ENCODE results near the gene TPH2.

The TPH2 gene

DNA sequence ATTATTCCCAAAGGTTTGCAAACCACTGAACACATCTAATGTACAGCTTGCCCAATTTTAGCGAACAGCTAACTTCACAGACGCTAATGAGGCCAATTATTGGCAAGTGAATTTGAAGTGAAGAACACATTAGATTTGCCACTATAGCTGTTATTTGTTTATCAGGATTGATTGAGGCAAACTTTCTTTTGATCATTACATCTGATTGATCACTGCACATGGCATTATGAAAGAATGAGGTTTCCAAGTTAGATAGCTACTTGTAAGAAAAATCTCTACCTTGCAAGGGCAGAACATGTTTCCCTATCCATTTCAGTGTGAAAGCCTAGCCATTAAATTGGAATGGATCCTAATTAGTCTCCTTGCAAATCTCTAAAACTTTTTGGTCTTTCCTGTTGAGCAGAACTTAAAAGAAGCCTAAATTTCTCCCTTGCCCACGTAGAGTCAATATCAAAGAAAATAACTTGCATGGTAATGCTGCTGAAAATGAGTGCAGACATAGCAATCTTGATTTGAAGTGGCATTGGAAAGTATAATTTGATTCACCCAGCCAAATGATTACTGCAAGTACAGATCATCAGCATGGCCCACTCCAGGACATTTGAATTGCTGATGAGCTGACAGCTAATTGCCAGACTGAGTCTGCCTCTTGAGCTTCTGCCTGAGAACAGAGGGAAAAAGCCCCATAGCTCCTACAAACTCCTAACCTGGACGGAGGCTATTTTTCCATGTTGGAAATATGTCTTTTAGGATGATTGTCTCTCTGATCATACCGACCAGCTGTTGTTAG lies 98.6 kb downstream of the TPH2 start:
- no peak for DNase-seq

DNA sequence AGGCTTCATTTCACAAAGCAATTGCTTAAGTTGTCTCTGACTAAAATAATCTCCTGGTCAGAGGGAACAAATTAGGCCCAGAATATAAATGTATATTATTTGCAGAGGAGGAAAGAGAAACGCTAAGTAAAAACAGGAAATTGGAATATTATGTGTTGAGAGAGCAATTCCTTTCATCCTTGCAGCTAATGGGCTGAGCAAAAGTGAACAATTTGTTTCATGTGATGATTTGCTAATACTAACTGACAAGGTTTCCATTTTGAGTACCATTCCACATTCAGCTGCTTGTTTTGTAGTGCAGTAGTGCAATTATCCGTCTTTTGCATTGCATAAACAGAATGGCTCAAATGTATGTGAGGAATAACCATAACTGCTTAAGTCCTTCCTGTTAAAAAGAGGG lies 103.2 kb downstream of the TPH2 start:
- no peak for DNase-seq

DNA sequence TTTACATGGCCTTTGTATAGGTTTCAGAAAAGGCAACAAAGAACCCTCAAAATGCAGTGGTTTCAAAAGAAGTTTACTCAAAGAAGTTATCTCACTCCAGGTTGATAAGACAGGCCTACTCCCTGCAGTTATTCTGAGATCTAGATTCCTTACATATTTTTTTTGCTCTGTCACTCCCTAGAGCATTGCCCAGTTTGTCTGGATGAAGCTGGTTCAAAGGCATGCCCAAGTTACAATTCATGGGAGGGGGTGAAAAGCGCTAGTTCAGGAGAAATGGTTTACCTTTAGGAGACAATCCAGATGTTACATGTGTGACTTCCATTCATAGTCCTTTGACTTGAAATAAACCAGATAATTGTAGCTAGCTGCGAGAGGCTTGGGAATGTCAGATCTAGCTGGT lies 115.0 kb downstream of the TPH2 start:
- no peak for DNase-seq

DNA sequence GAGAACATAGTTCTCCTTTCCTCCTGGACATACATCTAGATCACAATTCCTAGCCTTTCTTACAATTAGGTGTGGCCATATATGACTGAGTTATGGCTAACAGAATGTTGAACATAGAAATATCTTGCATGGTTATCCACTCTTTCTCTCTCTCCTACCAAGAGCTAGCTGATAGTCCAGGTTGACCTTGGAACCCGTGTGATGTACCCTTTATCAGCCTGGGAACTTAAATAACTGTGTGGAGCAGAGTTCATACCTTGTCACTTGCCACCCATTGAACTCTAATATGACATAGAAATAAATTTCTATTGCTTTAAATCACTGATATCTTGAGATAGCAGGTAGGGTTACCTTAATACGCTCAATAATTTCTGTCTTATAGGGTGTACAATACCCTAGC lies 115.9 kb downstream of the TPH2 start:
- no peak for DNase-seq

DNA sequence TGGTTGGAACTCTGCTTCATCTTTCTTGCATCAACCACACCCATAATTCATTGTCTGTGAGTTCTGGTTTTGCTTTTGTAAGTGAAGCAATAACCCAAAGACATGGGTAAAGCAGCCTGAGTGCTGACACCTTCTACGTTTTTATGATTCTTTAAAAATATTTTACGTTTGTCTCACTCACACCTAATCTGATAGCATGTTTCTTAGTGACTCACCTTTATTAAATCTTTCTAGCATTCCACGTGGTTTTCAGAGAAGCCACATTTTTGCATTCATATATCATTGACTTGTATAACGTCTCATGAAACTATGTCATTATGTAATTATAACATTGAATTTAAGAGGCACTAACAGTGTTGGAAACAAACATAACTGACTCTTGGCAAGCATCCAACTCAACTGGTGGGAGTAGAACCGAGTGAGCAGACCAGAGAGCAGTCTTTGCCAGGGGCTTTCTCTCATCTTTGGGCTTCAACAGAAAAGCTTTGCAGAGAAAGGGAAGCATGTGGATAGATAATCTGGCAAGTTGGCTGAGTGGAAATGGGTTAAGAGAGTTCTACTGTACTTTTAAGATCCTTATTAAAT lies 118.8 kb downstream of the TPH2 start:
- DNase-seq, result peak; percentile 87 to 93

DNA sequence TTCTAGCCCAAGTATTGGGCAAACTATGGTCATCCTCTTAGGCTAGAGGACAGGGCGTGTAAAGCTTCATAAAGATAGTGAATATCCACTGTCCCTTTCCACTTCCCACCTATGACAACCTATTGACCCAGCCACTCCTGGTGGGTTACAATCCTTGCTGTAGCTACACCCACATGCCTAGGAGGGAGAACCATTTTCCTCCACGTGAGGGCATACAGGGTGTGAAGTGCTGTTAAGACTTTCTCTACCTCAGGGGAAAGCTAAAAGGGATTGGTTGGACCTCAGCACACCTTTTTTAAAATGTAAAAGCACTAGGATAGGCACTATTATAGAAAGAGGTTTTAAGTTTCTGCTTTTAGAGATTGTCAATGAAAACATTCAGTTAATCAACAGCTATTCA lies 124.4 kb downstream of the TPH2 start:
- no peak for DNase-seq

DNA sequence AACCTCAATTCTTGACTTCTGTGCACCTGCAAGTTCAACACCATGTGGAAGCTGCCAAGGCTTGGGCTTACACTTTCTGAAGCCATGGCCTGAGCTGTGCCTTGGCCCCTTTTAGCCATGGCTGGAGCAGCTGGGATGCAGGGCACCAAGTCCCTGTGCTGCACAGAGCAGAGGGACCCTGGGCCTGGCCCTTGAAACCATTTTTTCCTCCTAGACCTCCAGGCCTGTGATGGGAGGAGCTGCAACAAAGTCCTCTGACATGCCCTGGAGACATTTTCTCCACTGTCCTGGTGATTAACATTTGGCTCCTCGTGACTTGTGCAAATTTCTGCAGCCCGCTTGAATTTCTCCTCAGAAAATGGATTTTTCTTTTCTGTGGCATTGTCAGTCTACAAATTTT lies 132.4 kb downstream of the TPH2 start:
- DNase-seq, result no peak

DNA sequence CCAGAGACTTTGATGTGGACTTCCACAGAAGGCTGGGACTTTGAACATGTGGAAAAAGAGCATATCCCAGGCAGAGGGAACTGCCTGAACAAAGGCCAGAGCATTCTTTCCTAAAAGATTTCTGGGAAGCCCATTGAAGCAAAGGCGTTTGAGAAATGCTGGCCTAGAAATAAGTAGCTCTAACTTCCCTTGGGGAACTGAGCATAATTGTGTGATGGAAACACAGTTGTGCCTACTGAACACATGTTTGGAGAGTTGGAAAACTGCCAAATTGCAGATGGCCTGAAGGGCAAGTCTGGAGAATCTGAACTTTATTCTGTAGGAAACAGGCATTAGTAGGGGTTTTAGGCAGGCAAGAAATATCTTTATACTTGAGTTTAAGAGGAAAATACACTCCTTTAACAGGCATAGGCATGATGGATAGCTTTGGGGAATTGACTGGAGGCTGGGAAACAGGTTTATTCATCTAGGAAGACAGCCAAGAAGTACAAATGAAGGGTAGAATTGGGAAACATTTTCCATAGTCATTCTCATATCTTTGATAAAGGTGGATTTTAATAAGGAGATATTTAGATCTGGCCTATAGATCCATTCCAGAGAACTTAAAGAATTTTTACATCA lies 134.1 kb downstream of the TPH2 start:
- peak in 1 of 2 experiments; percentile 12 for DNase-seq

DNA sequence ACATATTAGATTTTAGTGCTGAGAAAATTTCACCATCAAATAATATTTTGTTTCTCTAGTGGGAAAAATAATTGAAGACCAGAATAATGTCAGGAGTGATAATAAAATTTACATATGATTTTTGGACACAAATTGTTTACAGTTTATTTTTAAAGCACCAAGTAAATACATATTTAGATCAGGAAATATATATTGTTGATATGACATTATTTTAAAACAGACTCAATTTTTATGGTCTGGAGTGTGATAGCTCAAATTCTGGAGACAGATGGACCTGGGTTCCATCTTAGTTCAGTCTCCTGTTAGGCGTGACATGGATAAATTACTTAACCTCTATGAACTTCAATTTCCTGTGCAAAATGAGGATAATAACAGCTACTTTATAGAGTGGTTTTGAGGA lies 135.4 kb downstream of the TPH2 start:
- DNase-seq, result peak in 1 of 2 experiments; percentile 41

DNA sequence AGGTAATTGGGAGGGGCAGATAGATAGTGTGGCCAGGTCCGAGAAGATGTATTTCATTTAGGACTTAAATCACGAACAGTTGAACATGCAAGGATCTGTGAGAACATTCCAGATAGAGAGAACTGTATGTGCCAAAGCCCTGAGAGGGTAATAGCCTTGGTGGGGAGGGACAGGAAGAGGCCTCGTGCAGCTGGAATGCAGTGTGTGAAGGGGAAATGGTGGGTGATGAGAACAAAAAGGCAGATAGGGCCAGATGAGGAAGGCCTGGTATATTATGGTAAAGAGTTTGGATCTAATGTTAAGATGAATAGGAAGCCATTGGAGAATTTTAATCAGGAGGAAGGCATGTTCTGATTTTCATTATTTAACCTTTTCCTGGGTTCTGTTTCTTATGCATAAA lies 136.3 kb downstream of the TPH2 start:
- DNase-seq, result no peak

DNA sequence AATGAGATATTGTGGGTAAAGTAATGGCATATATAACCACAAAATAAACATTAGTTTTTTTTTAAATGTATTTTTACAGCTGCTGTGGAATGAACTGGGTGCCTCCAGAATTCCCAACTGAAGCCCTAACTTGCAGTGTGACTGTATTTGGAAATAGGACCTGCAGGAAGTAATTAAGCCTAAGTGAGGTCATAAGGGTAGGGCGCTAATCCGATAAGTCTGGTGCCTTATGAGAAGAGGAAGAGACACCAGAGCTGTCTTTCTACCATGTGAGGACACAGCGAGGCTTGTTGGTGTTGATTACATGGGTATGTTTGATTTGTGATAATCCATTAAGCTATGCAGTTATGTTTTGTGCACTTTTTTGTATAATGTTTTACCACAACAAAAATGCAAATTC lies 136.8 kb downstream of the TPH2 start:
- DNase-seq, result peak in 1 of 2 experiments; percentile 13

DNA sequence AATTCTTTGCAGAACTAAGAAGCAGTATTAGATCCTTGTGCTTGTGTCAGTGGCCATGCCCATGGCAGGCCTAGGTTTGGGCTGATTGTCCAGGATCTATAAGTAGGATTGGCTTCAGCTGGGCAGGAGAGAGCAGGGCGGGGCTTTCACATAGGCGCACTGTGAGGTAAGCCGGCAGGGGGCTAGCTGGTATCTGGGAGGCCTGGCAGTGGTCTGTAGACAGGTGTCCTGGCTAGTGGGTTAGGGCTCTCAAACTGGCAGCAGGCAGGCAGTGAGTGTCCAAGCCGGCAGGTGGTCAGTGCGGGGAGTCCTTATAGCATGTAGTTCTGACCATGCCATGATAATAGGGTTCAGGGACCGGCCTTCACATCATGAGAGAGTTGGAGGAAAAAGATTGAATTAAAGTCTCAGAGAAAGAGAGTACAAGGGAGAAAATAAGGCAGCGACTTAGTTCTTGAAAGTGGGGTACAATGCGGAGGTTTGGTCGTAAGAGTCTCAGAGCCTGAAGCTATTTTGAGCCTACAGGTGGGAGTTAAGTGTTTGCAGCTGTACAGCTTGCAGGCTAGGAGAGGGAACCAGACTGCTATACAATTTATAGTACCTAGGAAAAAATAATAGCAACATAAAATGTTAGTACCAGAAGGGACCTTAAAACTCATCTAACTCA lies 137.4 kb downstream of the TPH2 start:
- peak in 1 of 2 experiments; percentile 25 for DNase-seq

DNA sequence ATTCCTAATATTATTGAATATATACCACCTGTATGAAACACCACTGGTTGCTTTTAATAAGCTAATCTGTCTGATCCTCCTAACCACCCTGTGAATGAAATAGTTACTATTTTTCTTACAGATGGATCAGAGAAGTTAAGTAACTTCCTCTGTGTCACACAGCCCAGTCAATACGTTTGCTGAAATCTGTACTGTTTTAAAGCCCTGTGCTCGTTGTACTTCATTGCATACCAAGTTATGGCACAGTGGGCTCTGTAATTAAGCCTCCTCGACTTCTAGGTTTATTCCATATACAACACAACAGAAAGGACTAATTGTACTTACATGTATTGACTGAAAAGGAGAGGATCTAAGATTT lies 137.9 kb downstream of the TPH2 start:
- DNase-seq, result no peak

DNA sequence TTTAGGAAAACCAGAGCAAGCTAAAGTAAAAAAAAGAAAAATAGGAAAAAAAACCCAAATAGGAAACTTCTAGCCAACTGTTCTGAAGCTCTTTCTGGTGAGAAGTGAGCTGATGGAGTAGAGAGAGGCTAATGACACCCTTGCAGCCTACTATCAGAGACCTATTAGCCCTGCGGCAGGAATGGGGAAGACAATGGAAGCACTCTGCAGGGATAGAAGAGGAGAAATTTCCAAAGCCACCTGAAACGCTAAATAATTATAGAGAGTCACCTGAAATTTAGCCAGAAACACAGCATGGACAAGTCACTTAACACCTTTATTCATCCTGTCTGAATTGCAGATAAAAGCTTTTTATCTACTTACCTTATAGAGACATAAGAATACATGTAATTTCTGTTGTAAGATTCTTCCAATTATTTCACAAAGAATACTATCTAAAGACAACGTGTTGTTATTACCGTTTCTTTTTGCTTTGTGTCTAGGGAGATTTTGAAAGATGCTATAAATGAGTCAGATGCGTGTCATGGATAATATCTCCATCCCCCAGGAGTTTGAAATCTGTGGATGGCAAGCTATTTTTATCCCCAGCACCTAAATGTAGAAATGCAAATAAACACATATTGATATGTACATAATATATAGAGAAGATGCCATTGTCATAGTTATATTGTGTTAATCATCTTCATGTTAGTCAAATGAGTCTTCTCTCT lies 138.6 kb downstream of the TPH2 start:
- DNase-seq, result peak; percentile 91 to 99

DNA sequence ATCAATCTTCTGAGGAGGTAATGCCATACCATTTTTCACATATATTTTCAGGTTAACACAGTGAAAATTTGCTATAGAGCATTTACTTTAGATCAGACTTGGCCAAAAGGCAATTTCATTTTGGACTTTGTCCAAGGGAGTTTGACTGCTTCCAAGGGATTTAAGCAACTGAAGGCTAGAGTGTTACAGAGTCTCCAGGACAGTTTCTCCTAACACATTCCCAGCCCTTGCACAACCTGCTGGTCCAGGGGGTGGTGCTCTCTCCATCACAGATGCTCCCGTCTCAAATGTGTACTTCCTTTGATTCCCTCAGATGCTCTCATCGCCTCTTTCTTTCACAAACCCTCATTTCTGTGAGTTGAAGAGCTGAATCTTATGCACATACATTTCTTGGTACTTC lies 143.1 kb downstream of the TPH2 start:
- peak in 1 of 2 experiments; percentile 30 for DNase-seq
